ENCODE measurements around the gene TNN.

TNN gene

DNA sequence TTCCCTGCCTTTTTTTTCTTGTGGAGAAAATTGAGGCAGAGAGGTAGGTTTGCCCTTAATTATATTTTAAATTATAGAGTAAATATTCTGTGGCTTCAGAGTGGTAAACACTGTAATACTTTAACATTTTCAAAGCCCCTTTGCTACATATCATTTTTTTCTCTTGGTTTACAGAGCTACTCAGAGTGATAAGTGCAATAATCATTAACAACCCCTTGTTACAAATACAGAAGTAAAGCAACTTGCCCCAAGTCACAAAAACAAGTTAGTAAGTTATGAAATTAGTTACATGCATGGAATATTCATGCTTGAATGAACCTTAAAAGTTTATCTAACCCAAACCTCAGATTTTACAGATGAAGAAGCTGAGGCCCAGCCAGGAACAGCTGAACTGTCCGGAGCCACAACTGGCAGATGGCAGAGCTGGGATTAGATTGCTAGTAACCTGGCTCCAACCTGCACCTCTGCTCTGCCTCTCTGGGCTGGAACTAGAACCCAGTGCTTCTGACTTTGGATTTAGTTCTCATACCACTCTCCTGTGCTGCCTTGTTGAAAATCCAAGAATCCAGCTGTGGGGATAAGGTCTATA is 48.7 kb downstream of the TNN start:
- DNase-seq (ENCODE audit: low spot score), result no peak

DNA sequence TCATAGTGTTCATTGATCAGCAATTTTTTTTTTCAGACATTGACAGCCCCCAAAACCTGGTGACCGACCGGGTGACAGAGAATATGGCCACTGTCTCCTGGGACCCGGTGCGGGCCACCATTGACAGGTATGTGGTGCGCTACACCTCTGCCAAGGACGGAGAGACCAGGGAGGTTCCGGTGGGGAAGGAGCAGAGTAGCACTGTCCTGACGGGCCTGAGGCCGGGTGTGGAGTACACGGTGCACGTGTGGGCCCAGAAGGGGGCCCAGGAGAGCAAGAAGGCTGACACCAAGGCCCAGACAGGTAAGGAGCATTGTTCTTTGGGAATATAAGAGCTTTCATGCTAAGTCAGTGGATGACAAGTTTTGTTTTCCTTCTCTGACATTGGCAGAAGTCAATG is 49.3 kb downstream of the TNN start:
- DNase-seq (ENCODE audit: low spot score), result no peak

GRCh38 chr1:175118375-175119367 is 51.0 kb downstream of the TNN start:
- no peak for DNase-seq (ENCODE audit: low spot score)

GRCh38 chr1:175120511-175120910 is 52.9 kb downstream of the TNN start:
- no peak for DNase-seq (ENCODE audit: low spot score)

DNA sequence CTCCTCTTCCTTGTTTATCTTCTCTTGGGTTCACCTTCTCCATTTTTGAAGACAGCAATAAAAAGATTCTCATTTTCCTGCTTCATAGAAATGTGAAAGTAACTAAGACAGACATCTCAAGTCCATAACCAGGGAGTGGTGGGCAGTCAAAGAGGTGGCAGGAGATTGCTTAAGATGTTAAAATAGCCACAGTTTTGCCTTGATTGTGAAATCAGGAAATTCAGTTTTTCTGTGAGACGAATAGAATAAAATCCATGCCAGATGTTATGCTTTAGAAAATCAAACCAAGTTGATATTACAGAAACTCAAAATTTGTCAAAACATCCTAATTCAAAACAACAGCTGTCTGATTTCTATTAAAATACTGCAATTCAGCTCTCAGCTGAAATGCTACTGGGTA is 57.2 kb downstream of the TNN start:
- DNase-seq (ENCODE audit: low spot score), result no peak

DNA sequence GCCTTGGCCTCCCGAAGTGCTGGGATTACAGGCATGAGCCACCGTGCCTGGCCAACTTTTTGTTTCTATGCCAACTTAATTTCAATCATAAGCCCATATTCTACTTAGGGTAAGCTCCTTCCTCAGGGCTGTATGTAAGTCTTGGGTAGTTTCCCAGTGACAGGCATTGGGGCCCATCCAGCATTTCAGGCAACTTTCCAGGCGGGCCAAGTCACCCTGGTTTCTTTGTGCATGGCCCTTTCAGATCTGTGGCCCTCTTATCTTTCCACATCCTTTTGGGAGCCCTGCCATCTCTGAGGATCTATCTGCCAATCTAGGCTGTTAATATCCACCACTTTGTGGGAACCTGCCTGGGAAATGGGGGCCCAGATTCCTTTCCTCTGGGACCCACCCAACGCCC is 58.7 kb downstream of the TNN start:
- no peak for DNase-seq (ENCODE audit: low spot score)

DNA sequence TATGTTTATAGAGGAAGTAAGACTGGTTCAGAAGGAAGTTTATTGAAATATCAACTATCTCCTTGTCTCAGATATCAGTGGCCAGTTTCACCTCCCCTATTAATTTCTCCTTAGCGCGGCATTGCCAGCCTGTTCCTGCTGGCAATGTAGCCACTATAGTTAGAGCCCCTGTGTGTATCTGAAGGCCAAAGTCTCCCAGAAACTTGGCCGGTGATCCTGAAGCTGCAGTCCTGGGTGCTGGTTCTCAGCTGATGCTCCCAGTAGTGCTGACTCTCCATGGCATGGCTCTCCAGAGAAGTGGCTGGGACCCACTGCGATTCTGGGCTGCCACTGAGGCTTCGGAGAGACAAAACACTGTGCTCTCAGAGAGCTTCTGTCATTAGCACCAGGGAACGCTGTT is 59.9 kb downstream of the TNN start:
- no peak for DNase-seq (ENCODE audit: low spot score)

GRCh38 chr1:175128523-175128922 is 60.9 kb downstream of the TNN start:
- DNase-seq (ENCODE audit: low spot score), result no peak

GRCh38 chr1:175129182-175129581 is 61.5 kb downstream of the TNN start:
- DNase-seq (ENCODE audit: low spot score), result no peak

DNA sequence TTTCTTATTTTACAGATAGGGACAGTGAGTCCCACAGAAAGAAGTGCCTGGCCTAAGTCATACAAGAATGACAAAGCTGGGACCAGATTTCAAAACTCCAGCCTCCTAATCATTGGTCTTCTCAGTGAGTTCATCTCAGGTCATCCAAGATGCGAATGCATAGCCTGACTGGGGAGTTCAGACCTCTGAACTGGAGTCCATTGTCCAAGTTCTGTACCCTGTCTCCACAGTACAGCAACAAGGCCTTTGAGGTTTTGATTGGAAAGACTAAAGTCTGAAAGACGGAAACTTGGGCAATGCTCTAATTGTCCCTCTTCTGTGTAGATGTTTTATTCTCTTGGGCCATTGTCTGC is 62.0 kb downstream of the TNN start:
- DNase-seq (ENCODE audit: low spot score), result no peak

DNA sequence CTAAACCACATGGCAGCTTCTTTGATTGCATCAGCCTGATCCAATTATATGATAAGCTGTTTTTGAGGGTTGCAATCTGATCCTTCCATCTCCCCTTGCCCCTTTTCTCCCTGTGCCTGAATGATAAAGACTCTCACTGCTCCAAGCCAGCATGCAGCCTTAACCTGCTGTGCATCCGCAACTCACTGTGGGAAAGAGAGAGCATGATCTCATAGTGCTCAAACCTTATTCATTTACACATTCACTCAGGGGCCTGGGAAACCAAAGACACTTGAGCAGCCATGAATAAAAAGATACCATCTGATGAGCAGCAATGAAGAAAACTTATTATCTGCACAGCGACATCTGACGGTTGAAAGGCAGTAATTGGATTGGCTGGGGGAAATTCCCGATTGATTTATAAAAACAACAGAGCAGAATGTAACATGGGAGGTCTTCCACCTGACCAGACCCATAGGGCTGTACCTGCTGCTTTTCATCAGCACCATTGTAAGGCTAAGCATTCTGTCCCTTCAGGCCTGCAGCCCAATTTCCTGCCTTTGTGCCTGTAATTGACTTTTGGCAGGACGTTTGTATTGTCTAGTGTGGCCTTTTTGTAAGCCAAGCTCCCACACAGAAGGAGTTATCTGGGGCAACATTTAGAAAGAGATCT is 62.5 kb downstream of the TNN start:
- DNase-seq (ENCODE audit: low spot score), result no peak

- no peak for DNase-seq (ENCODE audit: low spot score)
Measured at GRCh38 chr1:175130649-175131045, 63.0 kb downstream of the TNN start.

DNA sequence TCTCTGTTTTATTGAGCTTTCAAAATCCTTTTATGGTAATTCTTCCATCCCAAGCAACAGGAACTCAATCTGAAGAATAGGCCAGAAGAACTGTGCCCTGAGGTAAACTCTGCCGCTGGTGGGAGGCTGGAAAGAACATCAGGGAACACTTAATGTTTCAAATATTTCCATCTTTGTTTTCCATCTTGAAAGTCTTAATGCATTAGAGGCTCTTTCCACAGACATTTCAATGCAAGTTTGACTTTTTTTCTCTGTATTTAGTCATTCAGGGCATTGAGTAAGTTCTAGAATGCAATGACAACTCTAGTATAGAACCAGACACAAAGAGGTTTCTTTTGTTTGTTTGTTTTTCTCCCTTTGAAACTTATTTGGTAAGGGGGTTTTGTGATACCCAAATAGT is 63.5 kb downstream of the TNN start:
- DNase-seq (ENCODE audit: low spot score), result no peak

DNA sequence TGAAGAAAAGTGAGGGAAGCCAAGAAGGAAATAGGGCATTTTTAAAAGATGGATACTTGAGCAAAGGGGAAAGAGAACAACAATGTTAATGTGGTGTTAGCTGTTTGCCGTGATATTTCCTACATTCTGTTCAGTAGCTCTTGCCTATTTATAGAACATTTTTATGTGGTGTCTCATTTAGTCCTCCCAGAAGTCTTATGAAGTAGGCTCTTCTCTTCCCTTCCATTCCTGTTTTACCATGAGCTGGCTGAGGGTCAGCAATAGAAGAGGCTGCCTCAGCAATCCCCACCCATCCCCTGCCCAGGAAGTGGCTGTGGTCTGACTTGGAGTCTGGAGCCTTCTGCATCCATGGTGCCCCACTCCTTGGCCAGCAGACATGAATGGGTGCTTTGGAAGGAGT is 64.8 kb downstream of the TNN start:
- DNase-seq (ENCODE audit: low spot score), result no peak

- no peak for DNase-seq (ENCODE audit: low spot score)
Measured at GRCh38 chr1:175133673-175134435, 66.2 kb downstream of the TNN start.

DNA sequence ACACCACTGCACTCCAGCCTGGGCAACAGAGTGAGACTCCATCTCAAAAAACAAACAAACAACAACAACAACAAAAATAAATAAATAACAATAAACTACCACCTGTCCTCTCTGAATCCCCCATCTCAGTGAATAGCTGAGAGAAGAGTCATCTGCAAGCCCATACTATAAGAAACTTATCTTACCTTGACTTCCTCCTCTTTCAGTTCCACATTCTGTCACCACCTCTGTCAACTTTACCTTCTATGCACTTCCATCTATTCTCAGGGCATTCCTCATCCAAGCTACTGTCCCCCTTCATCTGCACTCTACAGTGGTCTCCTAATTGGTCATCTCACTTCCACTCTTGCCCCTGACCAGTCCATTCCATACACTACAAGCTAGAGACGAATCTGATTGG is 66.9 kb downstream of the TNN start:
- no peak for DNase-seq (ENCODE audit: low spot score)

GRCh38 chr1:175136246-175136645 is 68.6 kb downstream of the TNN start:
- no peak for DNase-seq (ENCODE audit: low spot score)

- no peak for DNase-seq (ENCODE audit: low spot score)
Measured at GRCh38 chr1:175137369-175137768, 69.7 kb downstream of the TNN start.

DNA sequence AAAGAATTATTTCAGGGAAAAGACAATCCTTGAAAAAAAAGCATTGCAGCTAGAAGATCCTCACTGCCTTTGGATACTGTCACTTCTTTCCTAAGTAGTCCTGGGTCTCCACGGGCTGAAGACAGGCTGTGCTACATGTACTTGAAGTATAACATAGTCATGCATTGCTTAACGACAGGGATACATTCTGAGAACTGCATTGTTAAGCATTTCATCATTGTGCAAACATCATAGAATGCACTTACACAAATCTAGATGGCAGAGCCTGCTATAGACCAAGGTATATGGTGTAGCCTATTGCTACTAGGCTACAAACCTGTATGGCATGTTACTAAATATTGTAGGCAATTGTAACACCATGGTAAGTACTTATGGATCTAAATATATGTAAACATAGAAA is 70.9 kb downstream of the TNN start:
- DNase-seq (ENCODE audit: low spot score), result no peak

- DNase-seq (ENCODE audit: low spot score), result no peak
Measured at GRCh38 chr1:175145899-175146528, 78.4 kb downstream of the TNN start.

GRCh38 chr1:175146529-175147213 is 79.0 kb downstream of the TNN start:
- peak; percentile 63 for DNase-seq (ENCODE audit: low spot score)

Data from hematopoietic multipotent progenitor cell treated with erythropoietin and hydrocortisone succinate and interleukin-3 and kit ligand, for 15 days (in vitro differentiated cells).